ENCODE measurements around the gene MAML2. TPM values are rescaled to one million over a fixed set of nuclear protein-coding genes. Genes with fewer than 3 reads are reported as not detected.

The MAML2 gene
- polyA plus RNA-seq, 3 donors, result 0.57 to 7.6 (median 1.2) TPM

DNA sequence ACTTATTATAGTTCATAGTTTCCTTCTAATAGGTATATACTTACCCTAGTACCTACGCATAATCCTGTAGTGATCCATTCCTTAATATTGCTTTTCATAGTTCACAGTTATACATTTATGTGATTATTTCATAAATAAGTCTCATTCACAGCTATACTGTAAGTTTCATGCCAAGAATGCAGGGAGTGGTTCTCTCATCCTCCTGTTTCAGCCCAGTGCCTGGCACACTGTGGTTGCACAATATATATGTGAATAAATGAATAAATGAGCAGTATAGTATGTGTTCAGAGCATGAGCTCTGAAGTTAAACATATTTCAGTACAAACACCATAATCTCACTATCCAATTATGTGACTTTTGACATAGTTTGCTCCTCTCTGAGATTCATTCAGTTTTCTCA lies 115.8 kb downstream of the MAML2 start:
- Histone ChIP-seq H3K4me1 (ENCODE audit: control insufficient read depth in 1 of 2, insufficient read depth in 2 of 2, low read length in 2 of 2) (peaks cover 51 to 65% of the 10 kb centered on the region in 2 donors), H3K9me3 (replicated peaks in 1 of 2; ENCODE audit: control insufficient read depth in 1 of 2, insufficient read depth in 1 of 2, low read length in 2 of 2) (no peaks in the 10 kb centered on the region), H4K20me1 (ENCODE audit: insufficient read depth, low read length) (no peaks in the 10 kb centered on the region), H3K4me3 (replicated peaks in 1 of 3; ENCODE audit: low read depth in 2 of 3, low read length in 3 of 3) (no peak overlapping the region), H3K27ac (ENCODE audit: low read depth in 1 of 2, low read length in 2 of 2) (peak overlapping the region in 1 of 2 donors; percentile 97), H3K79me2 (ENCODE audit: insufficient read depth, low read length) (peaks cover 4% of the 10 kb centered on the region), H3K4me2 (replicated peaks; ENCODE audit: extremely low read depth, low read length, poor library complexity, severe bottlenecking) (no peak overlapping the region), H2AFZ (ENCODE audit: insufficient read depth, low read depth, low read length, poor library complexity, severe bottlenecking) (no peak overlapping the region), H3K36me3 (replicated peaks in 1 of 2; ENCODE audit: control insufficient read depth in 1 of 2, insufficient read depth in 2 of 2, low read length in 2 of 2) (no peaks in the 10 kb centered on the region), H3K27me3 (ENCODE audit: control insufficient read depth in 2 of 2, insufficient read depth in 2 of 2, low read length in 2 of 2) (no peaks in the 10 kb centered on the region), H3K9ac (ENCODE audit: insufficient read depth, low read length, poor library complexity, severe bottlenecking) (no peak overlapping the region)
- no peak for DNase-seq
- Mint-ChIP-seq H3K36me3 (peaks cover 7 to 15% of the 10 kb centered on the region in 2 donors), H3K9me3 (peaks cover 0 to 2% (median 0%) of the 10 kb centered on the region in 7 donors), H3K4me3 (no peak overlapping the region), H3K4me1 (peaks cover 67% of the 10 kb centered on the region), H3K27ac (peak overlapping the region in 3 of 7 donors; percentile 8 to 68 (median 55)), H3K27me3 (ENCODE audit: low read depth in 3 of 3) (peaks cover 0 to 2% (median 2%) of the 10 kb centered on the region in 3 donors)
- no CpG with 5 or more reads among the region's 1 CpG for WGBS (ENCODE audit: insufficient coverage)
- intact Hi-C loops (cut with micrococcal nuclease), result no loop called here
- TF ChIP-seq, protein P1, sequence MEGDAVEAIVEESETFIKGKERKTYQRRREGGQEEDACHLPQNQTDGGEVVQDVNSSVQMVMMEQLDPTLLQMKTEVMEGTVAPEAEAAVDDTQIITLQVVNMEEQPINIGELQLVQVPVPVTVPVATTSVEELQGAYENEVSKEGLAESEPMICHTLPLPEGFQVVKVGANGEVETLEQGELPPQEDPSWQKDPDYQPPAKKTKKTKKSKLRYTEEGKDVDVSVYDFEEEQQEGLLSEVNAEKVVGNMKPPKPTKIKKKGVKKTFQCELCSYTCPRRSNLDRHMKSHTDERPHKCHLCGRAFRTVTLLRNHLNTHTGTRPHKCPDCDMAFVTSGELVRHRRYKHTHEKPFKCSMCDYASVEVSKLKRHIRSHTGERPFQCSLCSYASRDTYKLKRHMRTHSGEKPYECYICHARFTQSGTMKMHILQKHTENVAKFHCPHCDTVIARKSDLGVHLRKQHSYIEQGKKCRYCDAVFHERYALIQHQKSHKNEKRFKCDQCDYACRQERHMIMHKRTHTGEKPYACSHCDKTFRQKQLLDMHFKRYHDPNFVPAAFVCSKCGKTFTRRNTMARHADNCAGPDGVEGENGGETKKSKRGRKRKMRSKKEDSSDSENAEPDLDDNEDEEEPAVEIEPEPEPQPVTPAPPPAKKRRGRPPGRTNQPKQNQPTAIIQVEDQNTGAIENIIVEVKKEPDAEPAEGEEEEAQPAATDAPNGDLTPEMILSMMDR (IDR thresholded peaks at IDR 0.05), result no peak

DNA sequence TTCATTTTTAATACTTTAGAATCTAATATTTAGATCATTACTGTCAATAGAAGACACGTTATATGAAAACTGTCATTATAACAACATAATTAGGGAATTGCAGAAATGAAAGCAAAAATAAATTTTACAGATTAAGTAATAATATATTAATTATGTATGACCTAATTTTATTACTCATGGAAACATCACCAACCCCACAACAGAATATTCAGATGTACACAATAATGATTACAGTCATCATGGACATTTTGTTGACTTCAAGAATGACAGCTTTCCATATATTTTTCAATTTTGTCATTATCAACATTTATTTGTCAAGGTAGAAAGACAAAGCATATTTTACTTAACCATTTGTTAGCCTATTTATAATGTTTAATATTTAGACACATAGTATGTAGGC lies 119.9 kb downstream of the MAML2 start:
- H3K4me1 ChIP-seq (ENCODE audit: control insufficient read depth in 1 of 2, insufficient read depth in 2 of 2, low read length in 2 of 2), result peaks cover 45 to 56% of the 10 kb centered on the region in 2 donors
- peak in 1 of 3 donors; percentile 51 for DNase-seq
- peaks cover 7 to 19% of the 10 kb centered on the region in 2 donors for H3K36me3 Mint-ChIP-seq
- TF ChIP-seq, protein P1 (IDR thresholded peaks at IDR 0.05), result no peak
- no peaks in the 10 kb centered on the region for H4K20me1 ChIP-seq (ENCODE audit: insufficient read depth, low read length)
- no peak overlapping the region for H3K27ac ChIP-seq (ENCODE audit: low read depth in 1 of 2, low read length in 2 of 2)
- H3K27me3 Mint-ChIP-seq (ENCODE audit: low read depth in 3 of 3), result peaks cover 0 to 2% (median 2%) of the 10 kb centered on the region in 3 donors
- WGBS (ENCODE audit: insufficient coverage), result no CpG with 5 or more reads among the region's 1 CpG
- no peaks in the 10 kb centered on the region for H3K27me3 ChIP-seq (ENCODE audit: control insufficient read depth in 2 of 2, insufficient read depth in 2 of 2, low read length in 2 of 2)
- no peaks in the 10 kb centered on the region for H3K36me3 ChIP-seq (replicated peaks in 1 of 2; ENCODE audit: control insufficient read depth in 1 of 2, insufficient read depth in 2 of 2, low read length in 2 of 2)
- H3K79me2 ChIP-seq (ENCODE audit: insufficient read depth, low read length), result no peaks in the 10 kb centered on the region
- no peak overlapping the region for H3K9ac ChIP-seq (ENCODE audit: insufficient read depth, low read length, poor library complexity, severe bottlenecking)
- peak overlapping the region in 4 of 7 donors; percentile 8 to 80 (median 52) for H3K27ac Mint-ChIP-seq
- H2AFZ ChIP-seq (ENCODE audit: insufficient read depth, low read depth, low read length, poor library complexity, severe bottlenecking), result no peak overlapping the region
- H3K4me2 ChIP-seq (replicated peaks; ENCODE audit: extremely low read depth, low read length, poor library complexity, severe bottlenecking), result no peak overlapping the region
- H3K9me3 ChIP-seq (replicated peaks in 1 of 2; ENCODE audit: control insufficient read depth in 1 of 2, insufficient read depth in 1 of 2, low read length in 2 of 2), result no peaks in the 10 kb centered on the region
- no peak overlapping the region for H3K4me3 ChIP-seq (replicated peaks in 1 of 3; ENCODE audit: low read depth in 2 of 3, low read length in 3 of 3)
- H3K4me3 Mint-ChIP-seq, result no peak overlapping the region
- intact Hi-C loops (cut with micrococcal nuclease), result loop anchor here in 1 of 2 donors (5.0 kb wide), 1 partner anchor 39 kb away; no protein-coding TSS in a partner anchor
- H3K9me3 Mint-ChIP-seq, result peaks cover 0 to 2% (median 0%) of the 10 kb centered on the region in 7 donors
- peaks cover 52% of the 10 kb centered on the region for H3K4me1 Mint-ChIP-seq
